GM12878 (cell line): ENCODE data around the gene PLA2G4C. TPM values are rescaled to one million over a fixed set of nuclear protein-coding genes. Genes with fewer than 3 reads are reported as not detected.
A peak's percentile ranks its signal among the peaks of the same experiment; 100 is the strongest.

Source experiments
- ATAC-seq: fragments of 200-7000 bp; cut with Tn5 transposase; 3 replicates; pipeline ENCODE4 v1.9.1; 2020; ENCODE audit warnings: mild to moderate bottlenecking, moderate library complexity
- BruUV-seq: library from RNA; stranded (reverse); fragments of 400-500 nt; replicated peaks from 2 replicates; lab custom pipeline; 2021; lab: Mats Ljungman, UMichigan
- CTCF ChIA-PET: fragments of 300-600 bp; sonication (Branson Sonifier 250); formaldehyde crosslinking; extraction: SDS; loops from one replicate; lab custom pipeline; 2021; ENCODE audit warnings: inconsistent platforms; lab: Yijun Ruan, JAX
- POLR2A ChIA-PET: fragments of 350-600 bp; formaldehyde crosslinking; extraction: SDS; loops from one replicate; lab custom pipeline; 2021; ENCODE audit warnings: inconsistent platforms; lab: Charles Lee
- RAD21 ChIA-PET: fragments of 300-600 bp; sonication (Branson Sonifier 250); formaldehyde crosslinking; loops from one replicate; lab custom pipeline; 2023; ENCODE audit warnings: antibody characterized with exemption; ENCODE audit not compliant: unreplicated experiment; lab: Charles Lee
- SMC1A ChIA-PET: fragments of 300-600 bp; sonication (Branson Sonifier 250); formaldehyde crosslinking; loops from one replicate; lab custom pipeline; 2023; ENCODE audit not compliant: unreplicated experiment, uncharacterized antibody; lab: Charles Lee
- DNase-seq: peaks from one replicate; pipeline ENCODE4 v3.0.0-alpha.2; 2011; ENCODE audit warnings: low read depth, low spot score
- FAIRE-seq: peaks from 3 replicates; lab custom pipeline; 2011; peaks lifted over from hg19 to GRCh38; lab: Jason Lieb, UNC
- H2AFZ ChIP-seq: 2 replicates; pipeline ENCODE4 v1.6.0; 2011; ENCODE audit warnings: low read depth, low read length, control low read depth; ENCODE audit not compliant: control insufficient read depth
- H3K27ac ChIP-seq: 2 replicates; pipeline ENCODE4 v1.5.1; 2011; ENCODE audit warnings: control low read depth; ENCODE audit not compliant: control insufficient read depth, insufficient read depth
- H3K27me3 ChIP-seq, 2 experiments: replicated peaks in 1 of 2; 2 replicates each; pipeline versions ENCODE4 v1.6.0 to v1.6.1; 2011; ENCODE audit warnings: low read length in 1 of 2; ENCODE audit not compliant: control insufficient read depth in 2 of 2, insufficient read depth in 2 of 2
- H3K36me3 ChIP-seq, 2 experiments: 2 replicates each; pipeline ENCODE4 v1.5.1; 2011; ENCODE audit warnings: low read length in 1 of 2; ENCODE audit not compliant: control insufficient read depth in 2 of 2, insufficient read depth in 2 of 2
- H3K4me1 ChIP-seq: 2 replicates; pipeline ENCODE4 v1.6.1; 2011; ENCODE audit warnings: mild to moderate bottlenecking, low read length, moderate library complexity, mixed read lengths; ENCODE audit not compliant: control insufficient read depth, insufficient read depth
- H3K4me2 ChIP-seq: 2 replicates; pipeline ENCODE4 v1.6.0; 2011; ENCODE audit warnings: control low read depth; ENCODE audit not compliant: control insufficient read depth, insufficient read depth
- H3K4me3 ChIP-seq: fragments of 200-600 bp; sonication (generic); 2 replicates; pipeline ENCODE4 v1.5.1; 2016
- H3K79me2 ChIP-seq: 2 replicates; pipeline ENCODE4 v1.6.0; 2011; ENCODE audit warnings: low read length; ENCODE audit not compliant: control insufficient read depth, insufficient read depth
- H3K9ac ChIP-seq: 2 replicates; pipeline ENCODE4 v1.8.0; 2011; ENCODE audit warnings: low read length, control low read depth, mixed read lengths; ENCODE audit not compliant: control insufficient read depth, insufficient read depth
- H3K9me3 ChIP-seq: replicated peaks from 3 replicates; pipeline ENCODE4 v1.5.1; 2011; ENCODE audit warnings: mild to moderate bottlenecking, low read length; ENCODE audit not compliant: control insufficient read depth, insufficient read depth
- H4K20me1 ChIP-seq: 2 replicates; pipeline ENCODE4 v1.6.0; 2011; ENCODE audit not compliant: control insufficient read depth, insufficient read depth
- ASH2L ChIP-seq: fragments of 300-600, 200-600 bp; sonication (generic); IDR thresholded peaks from 2 replicates; pipeline ENCODE4 v1.6.1; 2017; ENCODE audit warnings: low read depth, mild to moderate bottlenecking, borderline replicate concordance
- ATF7 ChIP-seq: fragments of 450-650 bp; IDR thresholded peaks from 2 replicates; pipeline ENCODE4 v1.6.1; 2016; ENCODE audit warnings: low read depth, mild to moderate bottlenecking
- FOS ChIP-seq: IDR thresholded peaks from 3 replicates; pipeline ENCODE4 v1.6.1; 2011; ENCODE audit warnings: borderline replicate concordance; ENCODE audit not compliant: insufficient read length; ENCODE audit errors: extremely low read depth
- IKZF1 ChIP-seq: fragments of 450-650 bp; conservative IDR thresholded peaks from 2 replicates; pipeline ENCODE4 v1.6.1; 2017; ENCODE audit warnings: antibody characterized with exemption, mild to moderate bottlenecking
- SMAD5 ChIP-seq: IDR thresholded peaks from 2 replicates; pipeline ENCODE4 v1.6.1; 2016; ENCODE audit warnings: antibody characterized with exemption, low read depth
- WGBS: methylation state at CpG from one replicate; pipeline ENCODE4 v1.1.6; 2016; ENCODE audit warnings: low lambda C conversion rate; ENCODE audit not compliant: insufficient replicate concordance, insufficient coverage; ENCODE audit errors: missing lambda C conversion rate; 5-methylcytosine and 5-hydroxymethylcytosine counted together
- in situ Hi-C: fragments of 300-500 bp; cut with MboI; formaldehyde crosslinking; loops from 9 replicates; pipeline ENCODE4 v1.14.3; 2018; ENCODE audit warnings: mixed read lengths
- intact Hi-C: fragments of 100-400 bp; cut with micrococcal nuclease; formaldehyde crosslinking; loops from one replicate; pipeline ENCODE4 v1.14.2; 2022; ENCODE audit not compliant: unreplicated experiment
- polyA plus RNA-seq, 11 experiments: library from polyadenylated mRNA; depleted of rRNA in 4 of 11; unstranded in 6 of 11; stranded (reverse) in 5 of 11; fragments of >200 nt; fragmentation: Nextera tagmentation in 4 of 11; fragmentation: Illumina TruSeq in 1 of 11; extraction: Ambion mirVana in 4 of 11; extraction: Trizol in 1 of 11; gene quantifications; 1 replicate in 1 of 11; 2 replicates in 10 of 11; pipeline versions ENCODE4 v1.2.1 to v1.2.3, GENCODE V29; 2011 to 2016; ENCODE audit warnings: inconsistent platforms in 2 of 11, missing spikeins in 2 of 11, low read depth in 1 of 11
- total RNA-seq, 4 experiments: library from RNA; depleted of rRNA in 3 of 4; stranded (reverse); fragments of >200 nt in 3 of 4; fragmentation: Illumina TruSeq in 1 of 4; extraction: Trizol in 1 of 4; gene quantifications; 2 replicates each; pipeline versions ENCODE4 v1.2.1 to v1.2.3, GENCODE V29; 2013 to 2021
- TF ChIP-seq, protein P1 (sequence below): fragments of 450-650 bp; IDR thresholded peaks from 2 replicates; pipeline ENCODE4 v1.6.1; 2016; ENCODE audit warnings: mild to moderate bottlenecking
- TF ChIP-seq, protein P2 (sequence below): fragments of 450-650 bp; IDR thresholded peaks from 2 replicates; pipeline ENCODE4 v1.6.1; 2017; ENCODE audit warnings: borderline replicate concordance
- TF ChIP-seq, protein P3 (sequence below): IDR thresholded peaks from 2 replicates; pipeline ENCODE4 v1.6.1; 2012; ENCODE audit warnings: low read depth, low read length, improper control_type of control experiment
- TF ChIP-seq, protein P4 (sequence below): IDR thresholded peaks from 2 replicates; pipeline ENCODE4 v1.6.1; 2011; ENCODE audit warnings: mild to moderate bottlenecking, low read depth, low read length, moderate library complexity; ENCODE audit not compliant: insufficient replicate concordance
- TF ChIP-seq, protein P5 (sequence below): fragments of 450-650 bp; IDR thresholded peaks from 2 replicates; pipeline ENCODE4 v1.6.1; 2017; ENCODE audit warnings: mild to moderate bottlenecking, moderate library complexity
- TF ChIP-seq, protein P6 (sequence below): fragments of 450-650 bp; IDR thresholded peaks from 2 replicates; pipeline ENCODE4 v1.6.1; 2017; ENCODE audit warnings: mild to moderate bottlenecking

Gene PLA2G4C
- total and polyA plus RNA-seq, 10 of the 15 experiments (the other 5 are each of a cell fraction or from before 2014, with no cell fraction given), result 0.53 to 3.6 (median 1.1) TPM

DNA sequence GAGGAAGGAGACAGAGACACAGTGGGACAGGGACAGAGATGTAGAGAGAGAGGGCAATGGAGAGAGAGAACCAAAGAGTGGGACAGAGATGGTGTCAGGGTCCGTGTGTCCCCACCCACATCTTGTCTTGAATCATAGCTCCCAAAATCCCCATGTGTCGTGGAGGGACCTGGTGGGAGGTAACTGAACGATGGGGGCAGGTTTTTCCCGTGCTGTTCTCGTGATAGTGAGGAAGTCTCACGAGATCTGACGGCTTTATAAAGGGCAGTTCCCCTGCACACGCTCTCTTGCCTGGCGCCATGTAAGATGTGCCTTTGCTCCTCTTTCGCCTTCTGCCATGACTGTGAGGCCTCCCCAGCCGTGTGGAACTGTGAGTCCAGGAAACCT, 7.5 kb upstream of the PLA2G4C start:
- CTCF ChIA-PET, result interaction anchor here (10.0 kb wide), 1 partner anchor 9 kb away, joined by 85 read pairs; the partner anchor contains the start of gene PLA2G4C
- 64% methylated on average over 11 of the region's 11 CpGs for WGBS
- intact Hi-C loops, result no loop called here
- H3K9me3 ChIP-seq, result no peaks in the 10 kb centered on the region
- no peak overlapping the region for H3K9ac ChIP-seq
- no peaks in the 10 kb centered on the region for H4K20me1 ChIP-seq
- RAD21 ChIA-PET, result interaction anchor here (0.6 kb wide), 1 partner anchor 12 kb away, joined by 3 read pairs; no protein-coding TSS in a partner anchor
- H3K27me3 ChIP-seq, result no peaks in the 10 kb centered on the region
- H3K4me2 ChIP-seq, result no peak overlapping the region
- no peak for FAIRE-seq
- in situ Hi-C loops, result no loop called here
- no TSS peak for BruUV-seq
- SMC1A ChIA-PET, result interaction anchor here (5.6 kb wide), 1 partner anchor 8 kb away, joined by 31 read pairs; the partner anchor contains the start of gene PLA2G4C
- POLR2A ChIA-PET, result interaction anchor here (0.6 kb wide), 1 partner anchor 1763 kb away, joined by 8 read pairs; no protein-coding TSS in a partner anchor
- peaks cover 20% of the 10 kb centered on the region for H3K4me1 ChIP-seq
- no peak for DNase-seq
- no peak for ATAC-seq
- H2AFZ ChIP-seq, result peak overlapping the region; percentile 56
- peaks cover 0 to 15% of the 10 kb centered on the region in 2 experiments; a peak in 3 of 4 replicates for H3K36me3 ChIP-seq
- no peaks in the 10 kb centered on the region for H3K79me2 ChIP-seq
- H3K4me3 ChIP-seq, result no peak overlapping the region
- H3K27ac ChIP-seq, result peak overlapping the region; percentile 54
- TF ChIP-seq, protein P1, sequence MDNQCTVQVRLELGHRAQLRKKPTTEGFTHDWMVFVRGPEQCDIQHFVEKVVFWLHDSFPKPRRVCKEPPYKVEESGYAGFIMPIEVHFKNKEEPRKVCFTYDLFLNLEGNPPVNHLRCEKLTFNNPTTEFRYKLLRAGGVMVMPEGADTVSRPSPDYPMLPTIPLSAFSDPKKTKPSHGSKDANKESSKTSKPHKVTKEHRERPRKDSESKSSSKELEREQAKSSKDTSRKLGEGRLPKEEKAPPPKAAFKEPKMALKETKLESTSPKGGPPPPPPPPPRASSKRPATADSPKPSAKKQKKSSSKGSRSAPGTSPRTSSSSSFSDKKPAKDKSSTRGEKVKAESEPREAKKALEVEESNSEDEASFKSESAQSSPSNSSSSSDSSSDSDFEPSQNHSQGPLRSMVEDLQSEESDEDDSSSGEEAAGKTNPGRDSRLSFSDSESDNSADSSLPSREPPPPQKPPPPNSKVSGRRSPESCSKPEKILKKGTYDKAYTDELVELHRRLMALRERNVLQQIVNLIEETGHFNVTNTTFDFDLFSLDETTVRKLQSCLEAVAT, result 0 out of 2 replicates have a peak, but pooled peaks have one; percentile 10
- TF ChIP-seq FOS, result no peak
- TF ChIP-seq, protein P2, sequence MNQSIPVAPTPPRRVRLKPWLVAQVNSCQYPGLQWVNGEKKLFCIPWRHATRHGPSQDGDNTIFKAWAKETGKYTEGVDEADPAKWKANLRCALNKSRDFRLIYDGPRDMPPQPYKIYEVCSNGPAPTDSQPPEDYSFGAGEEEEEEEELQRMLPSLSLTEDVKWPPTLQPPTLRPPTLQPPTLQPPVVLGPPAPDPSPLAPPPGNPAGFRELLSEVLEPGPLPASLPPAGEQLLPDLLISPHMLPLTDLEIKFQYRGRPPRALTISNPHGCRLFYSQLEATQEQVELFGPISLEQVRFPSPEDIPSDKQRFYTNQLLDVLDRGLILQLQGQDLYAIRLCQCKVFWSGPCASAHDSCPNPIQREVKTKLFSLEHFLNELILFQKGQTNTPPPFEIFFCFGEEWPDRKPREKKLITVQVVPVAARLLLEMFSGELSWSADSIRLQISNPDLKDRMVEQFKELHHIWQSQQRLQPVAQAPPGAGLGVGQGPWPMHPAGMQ, result no peak
- TF ChIP-seq, protein P3, sequence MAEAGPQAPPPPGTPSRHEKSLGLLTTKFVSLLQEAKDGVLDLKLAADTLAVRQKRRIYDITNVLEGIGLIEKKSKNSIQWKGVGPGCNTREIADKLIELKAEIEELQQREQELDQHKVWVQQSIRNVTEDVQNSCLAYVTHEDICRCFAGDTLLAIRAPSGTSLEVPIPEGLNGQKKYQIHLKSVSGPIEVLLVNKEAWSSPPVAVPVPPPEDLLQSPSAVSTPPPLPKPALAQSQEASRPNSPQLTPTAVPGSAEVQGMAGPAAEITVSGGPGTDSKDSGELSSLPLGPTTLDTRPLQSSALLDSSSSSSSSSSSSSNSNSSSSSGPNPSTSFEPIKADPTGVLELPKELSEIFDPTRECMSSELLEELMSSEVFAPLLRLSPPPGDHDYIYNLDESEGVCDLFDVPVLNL, result no peak
- no peak for TF ChIP-seq SMAD5
- TF ChIP-seq, protein P4, sequence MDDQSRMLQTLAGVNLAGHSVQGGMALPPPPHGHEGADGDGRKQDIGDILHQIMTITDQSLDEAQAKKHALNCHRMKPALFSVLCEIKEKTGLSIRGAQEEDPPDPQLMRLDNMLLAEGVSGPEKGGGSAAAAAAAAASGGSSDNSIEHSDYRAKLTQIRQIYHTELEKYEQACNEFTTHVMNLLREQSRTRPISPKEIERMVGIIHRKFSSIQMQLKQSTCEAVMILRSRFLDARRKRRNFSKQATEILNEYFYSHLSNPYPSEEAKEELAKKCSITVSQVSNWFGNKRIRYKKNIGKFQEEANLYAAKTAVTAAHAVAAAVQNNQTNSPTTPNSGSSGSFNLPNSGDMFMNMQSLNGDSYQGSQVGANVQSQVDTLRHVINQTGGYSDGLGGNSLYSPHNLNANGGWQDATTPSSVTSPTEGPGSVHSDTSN, result no peak
- TF ChIP-seq ATF7, result 0 out of 2 replicates have a peak, but pooled peaks have one; percentile 2
- no peak for TF ChIP-seq ASH2L
- TF ChIP-seq, protein P5, sequence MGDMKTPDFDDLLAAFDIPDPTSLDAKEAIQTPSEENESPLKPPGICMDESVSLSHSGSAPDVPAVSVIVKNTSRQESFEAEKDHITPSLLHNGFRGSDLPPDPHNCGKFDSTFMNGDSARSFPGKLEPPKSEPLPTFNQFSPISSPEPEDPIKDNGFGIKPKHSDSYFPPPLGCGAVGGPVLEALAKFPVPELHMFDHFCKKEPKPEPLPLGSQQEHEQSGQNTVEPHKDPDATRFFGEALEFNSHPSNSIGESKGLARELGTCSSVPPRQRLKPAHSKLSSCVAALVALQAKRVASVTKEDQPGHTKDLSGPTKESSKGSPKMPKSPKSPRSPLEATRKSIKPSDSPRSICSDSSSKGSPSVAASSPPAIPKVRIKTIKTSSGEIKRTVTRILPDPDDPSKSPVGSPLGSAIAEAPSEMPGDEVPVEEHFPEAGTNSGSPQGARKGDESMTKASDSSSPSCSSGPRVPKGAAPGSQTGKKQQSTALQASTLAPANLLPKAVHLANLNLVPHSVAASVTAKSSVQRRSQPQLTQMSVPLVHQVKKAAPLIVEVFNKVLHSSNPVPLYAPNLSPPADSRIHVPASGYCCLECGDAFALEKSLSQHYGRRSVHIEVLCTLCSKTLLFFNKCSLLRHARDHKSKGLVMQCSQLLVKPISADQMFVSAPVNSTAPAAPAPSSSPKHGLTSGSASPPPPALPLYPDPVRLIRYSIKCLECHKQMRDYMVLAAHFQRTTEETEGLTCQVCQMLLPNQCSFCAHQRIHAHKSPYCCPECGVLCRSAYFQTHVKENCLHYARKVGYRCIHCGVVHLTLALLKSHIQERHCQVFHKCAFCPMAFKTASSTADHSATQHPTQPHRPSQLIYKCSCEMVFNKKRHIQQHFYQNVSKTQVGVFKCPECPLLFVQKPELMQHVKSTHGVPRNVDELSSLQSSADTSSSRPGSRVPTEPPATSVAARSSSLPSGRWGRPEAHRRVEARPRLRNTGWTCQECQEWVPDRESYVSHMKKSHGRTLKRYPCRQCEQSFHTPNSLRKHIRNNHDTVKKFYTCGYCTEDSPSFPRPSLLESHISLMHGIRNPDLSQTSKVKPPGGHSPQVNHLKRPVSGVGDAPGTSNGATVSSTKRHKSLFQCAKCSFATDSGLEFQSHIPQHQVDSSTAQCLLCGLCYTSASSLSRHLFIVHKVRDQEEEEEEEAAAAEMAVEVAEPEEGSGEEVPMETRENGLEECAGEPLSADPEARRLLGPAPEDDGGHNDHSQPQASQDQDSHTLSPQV, result no peak
- TF ChIP-seq, protein P6, sequence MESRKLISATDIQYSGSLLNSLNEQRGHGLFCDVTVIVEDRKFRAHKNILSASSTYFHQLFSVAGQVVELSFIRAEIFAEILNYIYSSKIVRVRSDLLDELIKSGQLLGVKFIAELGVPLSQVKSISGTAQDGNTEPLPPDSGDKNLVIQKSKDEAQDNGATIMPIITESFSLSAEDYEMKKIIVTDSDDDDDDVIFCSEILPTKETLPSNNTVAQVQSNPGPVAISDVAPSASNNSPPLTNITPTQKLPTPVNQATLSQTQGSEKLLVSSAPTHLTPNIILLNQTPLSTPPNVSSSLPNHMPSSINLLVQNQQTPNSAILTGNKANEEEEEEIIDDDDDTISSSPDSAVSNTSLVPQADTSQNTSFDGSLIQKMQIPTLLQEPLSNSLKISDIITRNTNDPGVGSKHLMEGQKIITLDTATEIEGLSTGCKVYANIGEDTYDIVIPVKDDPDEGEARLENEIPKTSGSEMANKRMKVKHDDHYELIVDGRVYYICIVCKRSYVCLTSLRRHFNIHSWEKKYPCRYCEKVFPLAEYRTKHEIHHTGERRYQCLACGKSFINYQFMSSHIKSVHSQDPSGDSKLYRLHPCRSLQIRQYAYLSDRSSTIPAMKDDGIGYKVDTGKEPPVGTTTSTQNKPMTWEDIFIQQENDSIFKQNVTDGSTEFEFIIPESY, result peak; percentile 53; the same call in 1 of the 2 replicates
- TF ChIP-seq IKZF1, result 0 out of 2 replicates have a peak, but pooled peaks have one; percentile 7
